IPS DF 4.7 (cell line): Measurements from ENCODE around the gene XDH.

Experiments
- DNase-seq: peaks from one replicate; pipeline ENCODE4 v3.0.0-alpha.2; 2013; ENCODE audit warnings: low spot score; ENCODE audit errors: extremely low read depth

XDH gene

GRCh38 chr2:31365834-31366505 is 48.6 kb downstream of the XDH start:
- DNase-seq, result no peak

GRCh38 chr2:31365348-31365747 is 49.2 kb downstream of the XDH start:
- DNase-seq, result no peak

- DNase-seq, result no peak
Measured at GRCh38 chr2:31363956-31364750, 50.4 kb downstream of the XDH start.

- no peak for DNase-seq
Measured at GRCh38 chr2:31362581-31362980, 52.0 kb downstream of the XDH start.

- DNase-seq, result no peak
Measured at GRCh38 chr2:31359229-31359628, 55.3 kb downstream of the XDH start.

GRCh38 chr2:31354837-31355236 is 59.7 kb downstream of the XDH start:
- DNase-seq, result no peak

GRCh38 chr2:31353179-31353578 is 61.4 kb downstream of the XDH start:
- DNase-seq, result no peak

- DNase-seq, result no peak
Measured at GRCh38 chr2:31349684-31350083, 64.9 kb downstream of the XDH start.

- DNase-seq, result no peak
Measured at GRCh38 chr2:31349160-31349559, 65.4 kb downstream of the XDH start.

GRCh38 chr2:31348618-31349017 is 65.9 kb downstream of the XDH start:
- DNase-seq, result no peak

GRCh38 chr2:31347750-31348149 is 66.8 kb downstream of the XDH start:
- DNase-seq, result no peak

- DNase-seq, result no peak
Measured at GRCh38 chr2:31347319-31347718, 67.2 kb downstream of the XDH start.

- DNase-seq, result no peak
Measured at GRCh38 chr2:31344447-31344846, 70.1 kb downstream of the XDH start.

GRCh38 chr2:31341351-31341750 is 73.2 kb downstream of the XDH start:
- DNase-seq, result no peak

- no peak for DNase-seq
Measured at GRCh38 chr2:31339696-31340095, 74.8 kb downstream of the XDH start.

- no peak for DNase-seq
Measured at GRCh38 chr2:31337860-31338259, 76.7 kb downstream of the XDH start.

- no peak for DNase-seq
Measured at GRCh38 chr2:31337197-31337596, 77.3 kb downstream of the XDH start.

GRCh38 chr2:31335921-31336585 is 78.5 kb downstream of the XDH start:
- DNase-seq, result no peak

- no peak for DNase-seq
Measured at GRCh38 chr2:31334311-31335026, 80.1 kb downstream of the XDH start.

- DNase-seq, result peak; percentile 62
Measured at GRCh38 chr2:31333527-31334183, 80.9 kb downstream of the XDH start.

- no peak for DNase-seq
Measured at GRCh38 chr2:31333046-31333445, 81.5 kb downstream of the XDH start.
